Right atrium auricular region (tissue), 2 donors: ENCODE measurements around the gene ALKBH1. TPM values are rescaled to one million over a fixed set of nuclear protein-coding genes. Genes with fewer than 3 reads are reported as not detected.

Experiments used
- DNase-seq: peaks from one replicate; pipeline ENCODE4 v3.0.0-alpha.2; 2019; ENCODE audit warnings: low spot score
- H3K27ac ChIP-seq, 2 donors: fragments of 200-600 bp; sonication (generic); 1 replicate in 1 of 2; 2 replicates in 1 of 2; pipeline ENCODE4 v1.5.1; 2016 to 2019
- H3K27me3 ChIP-seq, 2 donors: fragments of 200-600 bp; sonication (generic); one replicate each; pipeline versions ENCODE4 v1.5.1 to v1.6.0; 2017 to 2019
- H3K36me3 ChIP-seq: fragments of 200-600 bp; sonication (generic); one replicate; pipeline ENCODE4 v1.5.1; 2016
- H3K4me1 ChIP-seq, 2 donors: fragments of 200-600 bp; sonication (generic); one replicate each; pipeline versions ENCODE4 v1.5.1 to v1.6.0; 2017 to 2019
- H3K4me3 ChIP-seq, 2 donors: fragments of 200-600 bp; sonication (generic); 1 replicate in 1 of 2; 2 replicates in 1 of 2; pipeline ENCODE4 v1.5.1; 2017 to 2019; ENCODE audit warnings: mild to moderate bottlenecking in 1 of 2, moderate library complexity in 1 of 2
- H3K9me3 ChIP-seq, 2 donors: fragments of 200-600 bp; sonication (generic); one replicate each; pipeline ENCODE4 v1.5.1; 2019
- CTCF ChIP-seq, 2 donors: fragments of 200-600 bp; sonication (generic); IDR thresholded peaks; one replicate each; pipeline ENCODE4 v1.5.1; 2019; ENCODE audit warnings: antibody characterized with exemption in 2 of 2
- total RNA-seq, 2 donors: library from RNA; depleted of rRNA; stranded (reverse); fragments of >200 nt; gene quantifications; one replicate each; pipeline ENCODE4 v1.1.0, GENCODE V29; 2016

The ALKBH1 gene
- total RNA-seq, 2 donors from 2014 or later, result 7.8 to 11.1 TPM

- Histone ChIP-seq H3K27ac (no peak overlapping the region), H3K4me3 (no peak overlapping the region), H3K9me3 (no peaks in the 10 kb centered on the region), H3K4me1 (peaks cover 0 to 2% of the 10 kb centered on the region in 2 donors), H3K36me3 (peaks cover 85% of the 10 kb centered on the region), H3K27me3 (no peaks in the 10 kb centered on the region)
- DNase-seq, result no peak
- TF ChIP-seq CTCF (IDR thresholded peaks at IDR 0.05), result no peak
These were observed 7.1 kb upstream of the ALKBH1 start for GRCh38 chr14:77714926-77715325.

GRCh38 chr14:77710364-77710763, 2.5 kb upstream of the ALKBH1 start:
- no peak for TF ChIP-seq CTCF (IDR thresholded peaks at IDR 0.05)
- Histone ChIP-seq H3K4me3 (no peak overlapping the region), H3K27ac (no peak overlapping the region), H3K27me3 (no peaks in the 10 kb centered on the region), H3K4me1 (peaks cover 0 to 30% of the 10 kb centered on the region in 2 donors), H3K36me3 (peaks cover 42% of the 10 kb centered on the region), H3K9me3 (no peaks in the 10 kb centered on the region)
- DNase-seq, result no peak

GRCh38 chr14:77709412-77709811, 1.6 kb upstream of the ALKBH1 start:
- Histone ChIP-seq H3K9me3 (no peaks in the 10 kb centered on the region), H3K27me3 (no peaks in the 10 kb centered on the region), H3K36me3 (peaks cover 35% of the 10 kb centered on the region), H3K4me1 (peaks cover 0 to 30% of the 10 kb centered on the region in 2 donors), H3K4me3 (peak overlapping the region in 1 of 2 donors; percentile 96), H3K27ac (no peak overlapping the region)
- TF ChIP-seq CTCF (IDR thresholded peaks at IDR 0.05), result no peak
- DNase-seq, result no peak

DNA sequence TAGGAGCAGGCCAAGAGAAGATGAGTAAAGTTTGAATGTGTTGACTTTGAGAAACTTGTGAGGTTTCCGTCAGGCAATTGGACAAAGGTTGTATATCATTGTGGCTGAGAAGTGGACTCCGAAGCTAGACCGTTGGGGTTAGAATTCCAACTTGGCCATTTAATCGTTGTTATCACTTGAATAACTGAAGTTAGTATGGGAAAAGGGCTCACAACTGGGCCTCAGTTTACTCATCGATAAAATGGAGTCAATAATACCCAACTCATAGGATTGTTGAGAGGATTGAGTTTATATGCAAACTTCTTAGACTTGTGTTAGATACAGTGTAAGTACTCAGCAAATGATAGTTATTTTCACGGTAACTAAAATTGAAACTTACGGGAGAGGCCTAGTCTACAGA, 926 bp upstream of the ALKBH1 start:
- peaks cover 0 to 30% of the 10 kb centered on the region in 2 donors for H3K4me1 ChIP-seq
- peak overlapping the region; percentile 96 to 97 for H3K4me3 ChIP-seq
- no peaks in the 10 kb centered on the region for H3K9me3 ChIP-seq
- H3K36me3 ChIP-seq, result peaks cover 35% of the 10 kb centered on the region
- H3K27me3 ChIP-seq, result no peaks in the 10 kb centered on the region
- no peak for DNase-seq
- no peak for TF ChIP-seq CTCF (IDR thresholded peaks at IDR 0.05)
- H3K27ac ChIP-seq, result no peak overlapping the region

- Histone ChIP-seq H3K4me1 (peaks cover 0 to 30% of the 10 kb centered on the region in 2 donors), H3K27ac (peak overlapping the region; percentile 62 to 79), H3K9me3 (no peaks in the 10 kb centered on the region), H3K27me3 (no peaks in the 10 kb centered on the region), H3K4me3 (peak overlapping the region; percentile 96 to 97), H3K36me3 (peaks cover 38% of the 10 kb centered on the region)
- no peak for DNase-seq
- TF ChIP-seq CTCF (IDR thresholded peaks at IDR 0.05), result peak; percentile 16 to 50
These were observed 484 bp downstream of the ALKBH1 start for GRCh38 chr14:77707355-77707723.

- H3K9me3 ChIP-seq, result no peaks in the 10 kb centered on the region
- H3K27me3 ChIP-seq, result no peaks in the 10 kb centered on the region
- H3K36me3 ChIP-seq, result peaks cover 55% of the 10 kb centered on the region
- DNase-seq, result no peak
- no peak overlapping the region for H3K4me3 ChIP-seq
- H3K4me1 ChIP-seq, result no peaks in the 10 kb centered on the region
- H3K27ac ChIP-seq, result no peak overlapping the region
- no peak for TF ChIP-seq CTCF (IDR thresholded peaks at IDR 0.05)
These were observed 16.6 kb downstream of the ALKBH1 start for GRCh38 chr14:77691259-77691658.
